Hepatic stellate cell (primary cell): Measurements from ENCODE around the gene TGOLN2.
"Not testable (repeated sequence)": the region's sequence is repeated elsewhere in the genome, so short reads cannot be mapped to it uniquely, and the experiment has no call there.

Source experiments
- DNase-seq: peaks from one replicate; pipeline ENCODE4 v3.0.0; 2011; ENCODE audit warnings: low spot score

TGOLN2 gene

GRCh38 chr2:85340034-85340892, 12.5 kb upstream of the TGOLN2 start:
- no peak for DNase-seq

- DNase-seq = no peak
Measured at GRCh38 chr2:85334928-85335327, 7.1 kb upstream of the TGOLN2 start.

GRCh38 chr2:85333877-85334276, 6.1 kb upstream of the TGOLN2 start:
- DNase-seq = not testable (repeated sequence)

- DNase-seq = no peak
Measured at GRCh38 chr2:85330839-85331636, 3.2 kb upstream of the TGOLN2 start.

- DNase-seq = not testable (repeated sequence)
Measured at GRCh38 chr2:85329701-85330100, 1.9 kb upstream of the TGOLN2 start.

GRCh38 chr2:85329181-85329651, 1.4 kb upstream of the TGOLN2 start:
- no peak for DNase-seq

- DNase-seq = no peak
Measured at GRCh38 chr2:85327160-85327821, 498 bp downstream of the TGOLN2 start.

GRCh38 chr2:85326406-85327159, 1.2 kb downstream of the TGOLN2 start:
- DNase-seq = no peak

GRCh38 chr2:85325466-85325811, 2.4 kb downstream of the TGOLN2 start:
- no peak for DNase-seq

- no peak for DNase-seq
Measured at GRCh38 chr2:85324639-85325465, 2.9 kb downstream of the TGOLN2 start.

- not testable (repeated sequence) for DNase-seq
Measured at GRCh38 chr2:85323988-85324367, 3.8 kb downstream of the TGOLN2 start.

- DNase-seq = no peak
Measured at GRCh38 chr2:85323351-85323987, 4.3 kb downstream of the TGOLN2 start.

GRCh38 chr2:85319796-85320195, 8.0 kb downstream of the TGOLN2 start:
- no peak for DNase-seq

- no peak for DNase-seq
Measured at GRCh38 chr2:85318222-85319074, 9.3 kb downstream of the TGOLN2 start.

GRCh38 chr2:85315921-85316320, 11.9 kb downstream of the TGOLN2 start:
- DNase-seq = not testable (repeated sequence)

- no peak for DNase-seq
Measured at GRCh38 chr2:85314884-85315242, 12.9 kb downstream of the TGOLN2 start.

- no peak for DNase-seq
Measured at GRCh38 chr2:85312404-85312803, 15.4 kb downstream of the TGOLN2 start.

GRCh38 chr2:85310330-85310729, 17.5 kb downstream of the TGOLN2 start:
- DNase-seq = no peak

- DNase-seq = no peak
Measured at GRCh38 chr2:85309699-85310321, 18.0 kb downstream of the TGOLN2 start.
